Neural crest cell (in vitro differentiated cells): ENCODE data around the gene SPATA12. TPM values are rescaled to one million over a fixed set of nuclear protein-coding genes. Genes with fewer than 3 reads are reported as not detected.

Experiments
- DNase-seq: peaks from one replicate; pipeline ENCODE4 v3.0.0; 2021; ENCODE audit warnings: low read depth, mixed read lengths, low spot score
- H3K27ac Mint-ChIP-seq: one replicate; pipeline ENCODE4 v1.8.0; 2021; ENCODE audit warnings: mild to moderate bottlenecking, mixed read lengths; ENCODE audit not compliant: unreplicated experiment
- H3K27me3 Mint-ChIP-seq: 2 replicates; pipeline ENCODE4 v1.8.0; 2021; ENCODE audit warnings: low read depth, mild to moderate bottlenecking, mixed read lengths
- H3K36me3 Mint-ChIP-seq: 2 replicates; pipeline ENCODE4 v1.8.0; 2021; ENCODE audit warnings: low read depth, mild to moderate bottlenecking, mixed read lengths
- H3K4me1 Mint-ChIP-seq: 2 replicates; pipeline ENCODE4 v1.8.0; 2021; ENCODE audit warnings: mixed read lengths
- H3K4me3 Mint-ChIP-seq: one replicate; pipeline ENCODE4 v1.8.0; 2021; ENCODE audit warnings: mild to moderate bottlenecking, mixed read lengths
- H3K9me3 Mint-ChIP-seq: 2 replicates; pipeline ENCODE4 v1.8.0; 2021; ENCODE audit warnings: mixed read lengths
- CTCF ChIP-seq: fragments of 200-600 bp; sonication (generic); conservative IDR thresholded peaks from 2 replicates; pipeline ENCODE4 v1.5.0; 2021; ENCODE audit warnings: antibody characterized with exemption, mild to moderate bottlenecking
- total RNA-seq: library from RNA; stranded (reverse); gene quantifications from 2 replicates; pipeline ENCODE4 v1.2.1, GENCODE V29; 2021

The SPATA12 gene
- total RNA-seq, 1 donor from 2014 or later, result not detected

- H3K4me3 Mint-ChIP-seq, result no peak overlapping the region
- H3K27ac Mint-ChIP-seq, result no peak overlapping the region
- no peak for TF ChIP-seq CTCF
- H3K36me3 Mint-ChIP-seq, result peaks cover 4% of the 10 kb centered on the region
- H3K4me1 Mint-ChIP-seq, result peaks cover 23% of the 10 kb centered on the region
- no peak for DNase-seq
- no peaks in the 10 kb centered on the region for H3K27me3 Mint-ChIP-seq
- no peaks in the 10 kb centered on the region for H3K9me3 Mint-ChIP-seq
Measured at GRCh38 chr3:57120451-57121174, 60.1 kb downstream of the SPATA12 start.

Other genes with a start within 250 kb of the SPATA12 start
- 51.9 and 52.1 TPM in 2 replicates for gene IL17RD, start 104.7 kb downstream of the SPATA12 start, total RNA-seq
- gene HESX1, start 139.3 kb downstream of the SPATA12 start, total RNA-seq, result 0.98 and 1.7 TPM in 2 replicates
- gene APPL1, start 167.1 kb downstream of the SPATA12 start, total RNA-seq, result 27.5 and 28.9 TPM in 2 replicates
- gene ASB14, start 232.0 kb downstream of the SPATA12 start, total RNA-seq, result not detected in 2 replicates